RWPE1 (cell line): Measurements from ENCODE around the gene SHH.
"Not testable (repeated sequence)": the region's sequence is repeated elsewhere in the genome, so short reads cannot be mapped to it uniquely, and the experiment has no call there.

Experiments used
- CTCF ChIA-PET: fragments of 350-600 bp; sonication (Branson Sonifier 250); formaldehyde crosslinking; extraction: SDS; loops from one replicate; lab custom pipeline; 2021; lab: Yijun Ruan, JAX
- POLR2A ChIA-PET: fragments of 400-600 bp; formaldehyde crosslinking; extraction: SDS; loops from one replicate; lab custom pipeline; 2020; ENCODE audit warnings: antibody characterized with exemption; ENCODE audit not compliant: low non-redundant PET; lab: Yijun Ruan, JAX
- DNase-seq: peaks from one replicate; pipeline ENCODE4 v3.0.0; 2012; ENCODE audit warnings: low spot score
- H3K27ac ChIP-seq: fragments of 450-650 bp; 2 replicates; pipeline ENCODE4 v1.5.1; 2017
- TF ChIP-seq, protein P1 (sequence below): fragments of 450-650 bp; conservative IDR thresholded peaks from 2 replicates; pipeline ENCODE4 v1.5.1; 2017; ENCODE audit warnings: low read depth, mild to moderate bottlenecking

The SHH gene

DNA sequence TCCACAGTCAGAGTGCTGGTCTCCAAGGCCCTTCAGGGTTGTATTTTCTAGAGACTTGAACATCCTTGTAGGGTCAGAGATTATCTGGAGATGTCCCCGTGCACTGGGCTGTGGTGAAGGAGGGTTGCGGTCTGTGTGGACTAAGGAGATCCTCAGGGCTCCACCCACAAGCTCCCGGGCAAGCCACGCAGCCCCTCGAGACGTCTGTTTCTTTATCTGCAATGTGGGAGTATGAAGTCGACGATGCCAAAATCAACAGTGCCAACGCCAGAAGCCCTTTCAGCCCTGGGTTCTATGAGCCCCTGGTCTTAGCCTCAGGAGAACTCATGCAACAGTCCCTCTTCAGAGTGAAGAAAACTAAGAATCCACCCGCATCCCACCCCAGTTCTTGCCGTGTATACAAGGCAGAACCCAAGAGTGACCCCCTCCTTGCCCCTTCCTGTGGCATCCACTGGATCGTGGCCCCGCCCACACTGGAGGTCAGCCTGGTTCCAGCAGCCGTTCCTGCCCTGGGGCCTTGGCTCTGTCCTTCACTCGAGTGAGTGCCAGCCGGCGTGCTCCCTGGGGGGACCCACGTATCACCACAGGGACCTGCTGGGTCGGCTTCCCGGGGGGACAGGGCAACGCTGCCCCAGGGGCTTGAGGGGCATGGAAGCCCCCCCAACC is 6.0 kb upstream of the SHH start:
- TF ChIP-seq, protein P1, sequence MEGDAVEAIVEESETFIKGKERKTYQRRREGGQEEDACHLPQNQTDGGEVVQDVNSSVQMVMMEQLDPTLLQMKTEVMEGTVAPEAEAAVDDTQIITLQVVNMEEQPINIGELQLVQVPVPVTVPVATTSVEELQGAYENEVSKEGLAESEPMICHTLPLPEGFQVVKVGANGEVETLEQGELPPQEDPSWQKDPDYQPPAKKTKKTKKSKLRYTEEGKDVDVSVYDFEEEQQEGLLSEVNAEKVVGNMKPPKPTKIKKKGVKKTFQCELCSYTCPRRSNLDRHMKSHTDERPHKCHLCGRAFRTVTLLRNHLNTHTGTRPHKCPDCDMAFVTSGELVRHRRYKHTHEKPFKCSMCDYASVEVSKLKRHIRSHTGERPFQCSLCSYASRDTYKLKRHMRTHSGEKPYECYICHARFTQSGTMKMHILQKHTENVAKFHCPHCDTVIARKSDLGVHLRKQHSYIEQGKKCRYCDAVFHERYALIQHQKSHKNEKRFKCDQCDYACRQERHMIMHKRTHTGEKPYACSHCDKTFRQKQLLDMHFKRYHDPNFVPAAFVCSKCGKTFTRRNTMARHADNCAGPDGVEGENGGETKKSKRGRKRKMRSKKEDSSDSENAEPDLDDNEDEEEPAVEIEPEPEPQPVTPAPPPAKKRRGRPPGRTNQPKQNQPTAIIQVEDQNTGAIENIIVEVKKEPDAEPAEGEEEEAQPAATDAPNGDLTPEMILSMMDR = no peak
- H3K27ac ChIP-seq = no peak overlapping the region
- ChIA-PET CTCF (no interaction called here), POLR2A (no interaction called here)
- DNase-seq = no peak

DNA sequence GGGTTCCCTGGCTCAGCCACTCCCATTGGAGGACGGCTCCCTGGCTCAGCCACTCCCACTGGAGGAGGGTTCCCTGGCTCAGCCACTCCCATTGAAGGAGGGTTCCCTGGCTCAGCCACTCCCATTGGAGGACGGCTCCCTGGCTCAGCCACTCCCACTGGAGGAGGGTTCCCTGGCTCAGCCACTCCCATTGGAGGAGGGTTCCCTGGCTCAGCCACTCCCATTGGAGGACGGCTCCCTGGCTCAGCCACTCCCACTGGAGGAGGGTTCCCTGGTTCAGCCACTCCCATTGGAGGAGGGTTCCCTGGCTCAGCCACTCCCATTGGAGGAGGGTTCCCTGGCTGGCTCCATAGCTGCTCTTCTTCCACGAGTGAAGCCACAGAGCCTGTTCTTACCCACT is 5.3 kb upstream of the SHH start:
- H3K27ac ChIP-seq, DNase-seq, POLR2A ChIA-PET: not testable (repeated sequence)
- CTCF ChIA-PET = interaction anchor here (0.6 kb wide), 1 partner anchor 559 kb away, joined by 3 read pairs; no protein-coding TSS in a partner anchor

DNA sequence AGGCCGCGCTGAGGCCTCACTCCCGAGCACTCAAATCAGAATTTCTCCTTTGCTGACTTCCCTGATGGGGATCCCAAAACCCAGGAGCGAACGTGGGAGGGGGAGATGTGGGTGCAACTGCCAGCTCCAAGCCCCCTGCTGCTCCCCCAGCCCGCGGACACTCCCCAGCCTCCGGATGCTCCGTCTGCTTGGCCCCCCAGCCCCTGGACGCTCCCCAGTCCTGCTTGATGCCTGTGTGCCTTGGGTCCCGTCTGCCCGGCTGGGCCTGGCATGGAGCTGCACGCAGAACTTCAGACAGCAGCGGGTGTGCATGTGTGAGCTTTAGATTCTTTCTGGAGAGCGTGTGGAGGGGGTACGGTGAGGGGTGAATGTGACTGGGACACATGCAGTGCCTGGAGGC is 4.7 kb upstream of the SHH start:
- no peak for DNase-seq
- ChIA-PET POLR2A (no interaction called here), CTCF (interaction anchor here (0.6 kb wide), 1 partner anchor 559 kb away, joined by 3 read pairs; no protein-coding TSS in a partner anchor)
- H3K27ac ChIP-seq = no peak overlapping the region
- TF ChIP-seq, protein P1 = no peak

DNA sequence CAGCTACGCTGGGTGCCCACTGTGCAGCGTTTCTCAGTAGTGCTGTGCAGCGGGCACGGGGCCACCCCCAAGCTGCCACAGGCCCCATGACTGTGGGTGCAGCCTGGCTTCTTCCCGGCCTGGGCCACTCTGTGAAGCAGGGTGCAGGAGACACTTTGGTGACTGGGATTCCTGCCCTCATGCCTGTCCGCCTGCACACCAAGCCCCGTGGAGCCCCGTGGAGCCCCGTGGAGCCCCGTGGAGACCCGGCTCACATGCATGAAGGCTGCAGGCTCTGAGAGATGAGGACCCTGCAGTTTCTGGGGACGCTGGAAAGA is 3.9 kb upstream of the SHH start:
- ChIA-PET POLR2A (no interaction called here), CTCF (interaction anchor here (0.6 to 1.1 kb wide), 2 partner anchors 28 to 47 kb away, joined by 3 read pairs; no protein-coding TSS in a partner anchor)
- H3K27ac ChIP-seq = no peak overlapping the region
- TF ChIP-seq, protein P1 = no peak
- DNase-seq = no peak

DNA sequence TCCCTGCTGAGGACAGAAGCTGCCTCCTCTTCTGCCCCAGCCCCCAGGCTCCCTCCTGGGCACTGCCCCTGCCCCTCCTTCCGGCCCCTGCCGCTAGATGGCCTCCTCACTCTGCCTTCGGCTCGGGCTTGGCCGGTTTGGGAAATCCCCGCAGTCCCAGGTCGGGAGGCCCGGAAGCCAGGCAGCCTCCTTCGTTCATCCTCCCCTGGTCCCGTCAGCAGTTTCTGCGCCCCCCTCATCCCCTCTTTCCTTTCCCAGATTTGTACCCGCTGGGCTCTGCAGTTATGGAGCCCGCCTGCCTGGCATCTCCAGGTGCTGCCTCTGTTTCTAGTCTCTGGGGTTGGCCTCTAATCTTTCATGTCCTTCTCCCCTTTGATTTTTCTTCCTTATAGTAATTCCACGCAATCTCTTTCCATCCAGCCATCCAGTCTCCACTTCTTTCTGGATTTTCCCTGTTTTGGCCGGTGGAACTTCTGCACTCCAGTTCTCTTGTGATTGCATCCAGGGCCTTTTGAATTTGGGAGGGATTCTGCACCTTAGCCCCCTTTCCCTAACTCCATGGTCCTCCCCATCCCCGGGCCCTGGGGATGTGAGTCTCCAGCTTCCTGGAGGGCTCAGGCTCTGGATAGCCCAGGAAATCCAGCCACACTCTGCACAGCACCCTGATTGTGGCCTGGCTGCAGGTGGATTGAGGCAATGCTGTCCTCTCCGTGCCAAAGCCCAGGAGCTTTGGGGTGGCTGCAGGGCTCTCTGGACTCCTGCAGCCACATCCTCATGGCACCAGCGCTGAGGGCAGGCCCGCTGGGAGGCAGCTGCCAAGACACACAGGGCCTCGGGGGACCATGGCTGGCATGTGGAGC is 3.3 kb upstream of the SHH start:
- peak; percentile 75 for DNase-seq
- TF ChIP-seq, protein P1 = peak; percentile 91
- no peak overlapping the region for H3K27ac ChIP-seq
- CTCF ChIA-PET = interaction anchor here (0.6 to 1.1 kb wide), 3 partner anchors 29 to 113 kb away, joined by 3 read pairs; no protein-coding TSS in a partner anchor
- POLR2A ChIA-PET = no interaction called here

DNA sequence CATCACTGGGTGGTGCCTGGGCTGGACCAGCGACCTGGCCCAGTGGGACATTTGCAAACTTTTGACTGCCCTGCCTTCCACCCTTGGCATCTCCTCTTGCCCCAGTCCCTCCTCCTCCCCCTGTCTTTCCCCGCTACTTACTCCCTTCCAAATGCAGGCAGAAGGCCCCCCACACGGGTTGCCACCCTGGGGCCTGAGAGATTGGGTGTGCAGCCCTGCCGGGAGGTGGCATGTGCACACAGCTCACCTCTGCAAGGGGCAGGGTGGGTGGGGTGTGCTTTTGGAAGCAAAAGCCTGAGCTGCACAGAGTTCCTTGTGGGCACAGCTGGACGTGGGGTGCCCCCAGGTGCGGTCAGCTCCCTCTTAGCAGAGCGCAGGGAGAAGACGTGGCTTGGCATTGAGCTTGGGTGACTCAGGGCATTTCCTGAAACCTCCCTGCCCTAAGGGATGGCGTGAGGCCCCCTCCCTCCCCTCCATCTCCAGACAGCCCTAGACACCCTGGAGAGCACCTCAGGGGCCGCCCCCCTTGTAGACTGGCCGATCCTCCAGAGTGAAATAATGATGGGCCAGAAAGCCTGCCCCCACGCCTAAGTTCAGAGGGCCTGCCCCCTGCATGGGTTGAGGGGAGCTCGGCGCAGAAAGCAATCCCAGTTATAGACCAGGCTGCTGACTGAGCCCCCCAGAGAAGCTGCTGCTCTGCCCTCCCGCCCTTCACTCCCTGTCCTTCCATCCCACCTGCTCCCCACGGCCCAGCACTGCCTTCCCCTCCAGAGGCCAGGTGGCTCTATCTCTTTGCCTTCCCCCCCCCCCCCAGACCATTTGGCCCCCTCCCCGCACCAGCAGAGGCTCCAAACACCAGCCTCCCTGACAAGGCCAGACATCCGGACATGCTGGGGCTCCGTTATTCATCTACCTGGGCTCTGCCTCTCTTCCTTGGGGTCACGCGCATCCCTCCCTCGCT is 2.3 kb upstream of the SHH start:
- CTCF ChIA-PET = interaction anchor here (0.6 kb wide), 1 partner anchor 114 kb away, joined by 3 read pairs; no protein-coding TSS in a partner anchor
- no peak for DNase-seq
- TF ChIP-seq, protein P1 = no peak
- POLR2A ChIA-PET = no interaction called here
- H3K27ac ChIP-seq = no peak overlapping the region
